ENCODE results near the gene EFHB.
"Not testable (repeated sequence)": the region's sequence is repeated elsewhere in the genome, so short reads cannot be mapped to it uniquely, and the experiment has no call there.

Gene EFHB

DNA sequence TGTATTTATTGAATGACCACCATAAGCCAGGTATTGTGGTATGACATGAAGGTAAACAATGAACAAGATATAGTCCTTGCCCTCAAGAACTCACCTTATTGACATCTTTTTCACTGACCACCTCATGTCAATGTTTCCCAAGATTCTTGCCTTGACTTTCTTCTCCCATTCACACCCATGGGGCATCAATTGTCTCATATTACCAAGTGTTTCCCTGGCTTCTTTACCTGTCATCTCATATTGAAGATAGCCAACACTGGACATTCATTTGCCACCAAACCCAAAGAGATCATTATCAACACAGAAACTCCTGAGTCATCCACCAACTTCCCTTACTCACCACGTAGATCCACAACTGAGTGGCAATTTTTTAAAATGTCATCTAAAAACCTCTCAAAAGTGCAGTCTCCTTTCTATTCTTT lies 2.2 kb downstream of the EFHB start:
- no peak for DNase-seq (ENCODE audit: low read depth in 2 of 2)

DNA sequence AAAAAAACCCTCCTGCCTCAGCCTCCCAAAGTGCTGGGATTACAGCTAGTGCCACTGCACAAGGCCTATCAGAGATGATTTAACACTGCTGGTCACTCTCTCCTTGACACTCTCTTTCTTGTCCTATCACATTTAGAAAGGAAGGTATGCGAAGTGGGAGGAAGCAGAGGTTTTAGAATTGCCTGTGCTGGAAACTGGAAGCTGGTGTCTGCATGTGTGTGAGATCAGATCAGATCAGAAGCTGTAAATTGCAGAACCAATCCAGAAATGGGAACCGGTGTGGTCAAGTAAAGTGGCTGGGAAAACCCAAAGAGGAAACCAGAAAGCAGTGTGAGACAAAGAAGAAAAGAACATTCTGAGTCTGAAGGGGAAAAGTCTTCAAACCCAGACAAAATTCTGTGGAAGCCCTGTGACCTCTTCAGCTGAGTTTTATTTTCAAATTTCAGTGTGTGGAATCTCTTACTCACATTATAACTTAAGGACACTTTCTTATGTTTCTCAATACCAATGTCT lies 2.8 kb downstream of the EFHB start:
- DNase-seq (ENCODE audit: low read depth in 2 of 2), result peak; percentile 38 to 54

DNA sequence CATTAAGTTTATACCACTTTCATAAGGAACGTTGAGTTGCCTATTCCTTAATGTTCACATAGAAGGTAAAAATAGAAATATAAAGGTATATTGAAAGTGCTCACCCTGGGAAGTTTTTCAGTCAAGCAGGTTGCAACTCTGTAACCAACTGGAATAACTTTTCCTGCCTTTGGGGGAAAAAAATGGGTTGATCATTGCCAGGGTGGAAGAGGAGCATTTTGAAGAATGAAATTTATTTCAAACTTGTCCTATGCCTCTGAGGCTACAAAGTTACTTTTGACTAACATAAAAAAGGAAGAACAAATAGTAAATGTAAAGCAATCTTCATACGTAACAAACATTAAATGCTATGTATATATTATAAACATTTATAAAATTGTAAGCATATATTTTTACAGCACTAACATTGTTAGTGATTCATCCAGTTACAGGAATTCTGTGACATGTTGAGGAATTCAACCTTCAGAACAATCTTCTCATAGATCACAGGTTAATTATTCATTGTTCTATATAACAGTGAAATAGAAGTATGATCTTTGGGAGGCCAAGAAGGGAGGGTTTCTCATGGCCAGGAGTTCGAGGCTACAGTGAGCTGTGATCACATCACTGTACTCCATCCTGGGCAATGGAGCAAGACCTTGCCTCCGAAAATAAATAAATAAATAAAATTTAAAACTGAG lies 13.5 kb downstream of the EFHB start:
- DNase-seq (ENCODE audit: low read depth in 2 of 2), result no peak

DNA sequence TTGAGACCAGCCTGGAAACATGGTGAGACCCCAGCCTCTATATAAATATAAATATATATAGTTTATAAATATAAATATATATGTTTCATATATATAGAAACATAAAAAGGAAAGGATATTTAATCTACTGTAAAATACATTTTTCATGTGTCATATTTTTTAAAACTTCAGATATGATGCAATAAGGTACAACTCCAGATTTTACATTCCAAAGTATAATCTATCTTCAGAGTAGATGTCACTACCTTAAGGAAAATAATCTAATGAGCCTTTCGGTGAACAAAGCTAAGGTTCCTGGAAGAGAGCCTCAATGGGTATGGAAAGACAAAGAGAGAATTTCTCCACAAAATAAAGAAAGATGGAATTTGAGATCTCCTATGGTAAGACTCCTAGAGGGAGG lies 16.9 kb downstream of the EFHB start:
- DNase-seq (ENCODE audit: low read depth in 2 of 2), result no peak

DNA sequence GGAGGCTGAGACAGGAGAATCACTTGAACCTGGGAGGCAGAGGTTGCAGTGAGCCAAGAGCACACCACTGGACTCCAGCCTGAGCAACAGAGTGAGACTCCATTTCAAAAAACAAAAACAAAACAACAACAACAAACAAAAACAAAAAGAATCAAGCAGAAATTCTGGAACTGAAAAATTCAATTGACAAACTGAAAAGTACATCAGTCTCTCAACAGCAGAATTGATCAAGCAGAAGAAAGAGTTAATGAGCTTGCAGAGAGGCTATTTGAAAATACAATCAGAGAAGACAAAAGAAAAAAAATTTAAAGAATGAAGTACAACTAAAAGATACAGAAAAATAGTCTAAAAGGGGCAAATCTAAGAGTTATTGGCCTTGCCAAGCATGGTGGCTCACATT lies 22.6 kb downstream of the EFHB start:
- no peak for DNase-seq (ENCODE audit: low read depth in 2 of 2)

DNA sequence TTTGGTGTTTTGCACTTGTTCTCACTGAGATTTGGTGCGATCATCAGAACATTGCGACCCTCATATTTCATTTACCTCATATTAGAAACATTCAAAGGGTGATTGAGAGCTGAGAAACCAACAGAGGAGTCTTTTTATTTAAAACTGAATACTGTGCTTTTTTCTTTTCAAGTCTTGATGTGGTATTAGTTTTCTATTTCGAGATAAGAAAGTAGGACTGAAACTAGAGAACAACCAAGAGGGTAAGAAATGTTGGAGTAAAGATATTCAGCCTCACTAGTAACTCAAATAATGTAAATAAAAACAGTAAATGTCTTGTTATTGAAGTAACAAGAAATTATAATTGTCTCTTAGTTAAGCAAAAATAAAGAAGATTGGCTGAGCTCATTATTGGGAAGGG lies 26.5 kb downstream of the EFHB start:
- no peak for DNase-seq (ENCODE audit: low read depth in 2 of 2)

DNA sequence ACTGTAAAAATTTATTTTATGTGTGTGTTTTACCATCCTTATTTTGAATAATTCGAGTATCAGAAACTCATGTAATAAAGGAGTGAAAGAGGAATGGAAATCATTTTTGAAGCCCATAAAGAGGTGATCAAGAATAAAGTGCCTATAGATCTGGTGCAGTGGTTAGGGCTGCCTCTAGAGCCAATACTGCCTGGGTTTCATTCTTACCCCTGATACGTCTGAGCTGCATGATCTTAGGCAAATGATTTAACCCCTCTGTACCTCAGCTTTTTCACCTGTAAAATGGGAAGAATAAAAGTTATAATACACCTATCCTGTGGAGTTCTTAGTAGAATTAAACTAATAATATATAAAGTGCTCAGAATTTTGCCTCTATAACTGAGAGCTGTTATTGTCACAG lies 30.4 kb downstream of the EFHB start:
- no peak for DNase-seq (ENCODE audit: low read depth in 2 of 2)

DNA sequence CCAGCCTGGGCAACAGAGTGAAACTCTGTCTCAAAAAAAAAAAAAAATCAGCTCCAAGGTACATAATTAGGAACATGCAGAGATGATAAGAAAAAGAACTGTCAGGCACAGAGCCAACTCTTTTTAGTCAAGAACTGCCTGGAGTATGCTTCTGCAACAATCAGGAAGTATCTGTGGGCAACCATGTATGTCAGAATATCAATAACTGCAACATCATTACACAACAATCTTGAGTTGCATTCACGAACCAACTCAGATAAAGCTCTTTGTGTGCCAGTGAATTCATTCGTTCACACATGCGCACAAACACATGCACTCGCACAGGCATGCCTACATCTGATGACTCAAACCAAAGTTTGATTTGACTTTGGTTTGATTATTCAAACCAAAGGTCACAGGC lies 32.1 kb downstream of the EFHB start:
- DNase-seq (ENCODE audit: low read depth in 2 of 2), result no peak

DNA sequence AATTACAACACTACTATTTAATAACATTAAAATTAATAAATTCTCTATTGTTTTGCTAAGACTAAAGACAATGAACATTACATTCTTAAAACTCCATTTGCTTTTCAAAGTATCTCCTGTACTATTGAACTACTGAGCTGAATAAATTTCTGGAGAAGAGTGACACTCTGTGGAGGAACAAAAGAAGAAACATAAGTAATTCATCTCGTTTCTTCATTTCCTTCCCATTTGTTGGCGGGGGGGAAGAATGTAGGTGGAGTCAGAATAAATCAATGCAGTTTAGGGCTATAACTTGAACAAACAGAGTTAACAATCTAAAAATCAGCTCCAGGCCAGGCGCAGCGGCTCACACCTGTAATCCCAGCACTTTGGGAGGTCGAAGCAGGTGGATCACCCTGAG lies 32.7 kb downstream of the EFHB start:
- no peak for DNase-seq (ENCODE audit: low read depth in 2 of 2)

DNA sequence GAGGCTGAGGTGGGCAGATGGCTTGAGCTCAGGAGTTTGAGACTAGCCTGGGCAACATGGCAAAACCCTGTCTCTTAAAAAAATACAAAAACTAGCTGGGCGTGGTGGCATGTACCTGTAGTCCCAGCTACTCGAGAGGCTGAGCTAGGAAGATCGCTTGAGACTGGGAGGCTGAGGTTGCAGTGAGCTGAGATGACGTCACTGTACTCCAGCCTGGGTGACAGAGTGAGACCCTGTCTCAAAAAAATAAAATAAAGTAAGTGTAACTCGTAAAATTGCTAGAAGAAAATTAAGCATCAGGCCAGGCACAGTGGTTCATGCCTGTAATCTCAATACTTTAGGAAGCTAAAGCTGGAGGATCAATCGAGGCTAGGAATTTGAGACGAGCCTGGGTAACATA lies 34.2 kb downstream of the EFHB start:
- not testable (repeated sequence) for DNase-seq (ENCODE audit: low read depth in 2 of 2)

DNA sequence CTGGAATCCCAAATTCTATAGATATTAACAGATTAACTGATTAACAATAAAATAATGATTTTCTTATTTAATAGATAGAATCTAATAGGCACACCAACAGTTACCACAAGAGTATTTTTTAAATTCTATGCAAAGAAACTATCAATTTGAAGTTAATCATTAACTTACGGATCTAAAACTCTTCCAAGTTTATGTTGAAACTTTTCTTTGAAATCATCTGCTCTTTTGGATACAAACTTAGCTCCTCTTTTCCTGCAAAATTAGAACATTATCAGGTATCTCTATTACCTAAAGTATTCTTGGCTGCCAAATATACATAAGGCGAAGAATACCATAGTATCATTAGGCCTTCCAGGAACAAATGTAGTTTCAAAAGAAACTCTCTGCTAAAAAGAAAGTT lies 34.8 kb downstream of the EFHB start:
- DNase-seq (ENCODE audit: low read depth in 2 of 2), result no peak

DNA sequence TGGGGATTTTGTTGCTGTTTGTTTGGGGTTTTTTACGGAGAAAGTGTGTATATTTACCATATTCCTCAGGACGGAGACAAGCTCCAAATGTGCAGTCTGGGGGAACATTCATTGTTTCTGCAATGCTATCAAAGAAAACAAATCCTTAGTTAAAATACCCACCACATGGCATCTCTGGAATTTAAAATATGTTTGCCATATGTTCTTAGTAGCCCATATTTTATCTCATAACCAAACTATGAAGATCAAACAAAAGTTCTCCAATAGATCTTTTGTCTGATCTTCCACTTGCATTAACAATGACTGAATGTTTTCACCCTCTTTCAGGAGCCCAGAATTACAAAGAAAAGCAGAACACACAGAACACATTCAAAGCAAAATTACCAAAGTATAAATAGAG lies 35.3 kb downstream of the EFHB start:
- no peak for DNase-seq (ENCODE audit: low read depth in 2 of 2)

DNA sequence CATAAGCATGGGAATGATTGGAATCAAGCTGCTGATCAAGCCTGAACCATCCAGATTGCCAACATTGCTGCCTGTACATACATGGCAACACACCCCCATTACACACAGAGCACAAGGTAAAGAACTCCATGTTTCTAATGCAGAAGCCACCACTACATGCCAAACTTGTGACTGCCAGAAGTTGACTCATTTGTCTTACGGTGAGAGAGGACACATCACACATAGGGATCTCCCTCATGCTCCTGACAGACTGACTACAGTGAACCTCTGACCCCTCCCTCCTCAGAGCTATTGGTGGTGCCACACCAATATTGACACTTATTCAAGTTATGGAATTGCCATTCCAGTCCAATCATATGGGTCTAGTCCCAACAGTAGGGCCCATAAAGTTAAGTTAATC lies 42.3 kb downstream of the EFHB start:
- no peak for DNase-seq (ENCODE audit: low read depth in 2 of 2)

DNA sequence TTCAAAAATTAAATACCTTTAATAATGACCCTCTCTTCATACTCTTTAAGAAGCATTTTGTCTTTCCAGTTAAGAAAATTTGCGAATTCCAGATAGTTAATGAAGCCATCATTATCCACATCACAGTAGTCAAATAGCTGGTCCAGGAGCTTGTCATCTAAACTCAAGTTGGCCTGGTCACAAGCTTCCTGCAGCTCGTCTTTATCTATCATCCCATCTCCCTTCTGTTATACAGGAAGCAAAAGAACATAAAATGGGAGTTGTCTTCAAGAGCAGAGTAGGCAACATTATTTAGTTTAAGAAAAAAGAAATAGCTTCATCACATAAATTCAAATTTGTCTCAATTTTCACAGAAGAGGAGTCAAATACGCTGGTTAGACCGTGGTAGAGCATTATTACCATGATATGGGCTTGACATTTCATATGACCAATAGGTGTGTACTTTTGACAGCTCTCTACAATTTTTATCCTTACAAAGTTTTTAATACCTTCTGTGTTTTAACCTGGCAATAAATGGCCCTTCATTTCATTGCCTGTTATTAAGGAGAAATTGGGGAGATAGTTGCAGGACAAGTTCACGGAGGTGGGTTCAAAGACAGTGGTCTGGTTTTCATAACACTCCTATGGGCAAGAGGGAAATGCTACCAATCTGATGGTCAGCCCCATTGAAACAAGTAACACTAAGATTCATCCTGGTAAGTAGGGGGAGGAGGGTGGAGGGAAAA lies 45.4 kb downstream of the EFHB start:
- DNase-seq (ENCODE audit: low read depth in 2 of 2), result no peak

DNA sequence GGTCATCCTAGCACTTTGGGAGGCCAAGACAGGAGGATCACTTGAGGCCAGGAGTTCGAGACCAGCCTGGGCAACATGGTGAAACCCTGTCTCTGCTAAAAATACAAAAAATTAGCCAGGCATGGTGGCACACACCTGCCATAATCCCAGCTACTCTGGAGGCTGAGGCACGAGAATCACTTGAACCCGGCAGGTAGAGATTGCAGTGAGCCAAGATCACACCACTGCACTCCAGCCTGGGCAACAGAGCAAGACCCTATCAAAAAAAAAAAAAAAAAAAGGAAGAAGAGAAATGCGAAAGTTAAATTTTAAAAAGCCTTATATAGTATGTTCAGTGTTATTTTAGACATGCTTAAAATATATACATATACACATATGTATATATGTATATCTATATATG lies 46.9 kb downstream of the EFHB start:
- DNase-seq (ENCODE audit: low read depth in 2 of 2), result not testable (repeated sequence)

DNA sequence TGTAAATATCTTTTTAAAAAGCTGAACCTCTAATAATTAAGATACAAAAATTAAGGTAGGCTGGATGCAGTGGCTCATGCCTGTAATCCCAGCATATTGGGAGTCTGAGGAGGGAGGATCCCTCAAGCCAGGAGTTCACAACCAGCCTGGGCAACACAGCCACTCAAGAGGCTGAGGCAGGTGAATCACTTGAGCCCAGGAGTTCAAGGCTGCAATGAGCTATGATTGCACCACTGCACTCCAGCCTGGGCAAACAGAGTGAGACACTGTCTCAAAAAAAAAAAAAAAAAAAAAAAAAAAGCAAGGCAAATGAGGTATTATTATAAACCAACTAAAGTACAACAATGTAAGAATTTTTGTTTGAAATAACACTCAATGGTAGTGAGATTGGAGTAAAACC lies 47.6 kb downstream of the EFHB start:
- no peak for DNase-seq (ENCODE audit: low read depth in 2 of 2)

DNA sequence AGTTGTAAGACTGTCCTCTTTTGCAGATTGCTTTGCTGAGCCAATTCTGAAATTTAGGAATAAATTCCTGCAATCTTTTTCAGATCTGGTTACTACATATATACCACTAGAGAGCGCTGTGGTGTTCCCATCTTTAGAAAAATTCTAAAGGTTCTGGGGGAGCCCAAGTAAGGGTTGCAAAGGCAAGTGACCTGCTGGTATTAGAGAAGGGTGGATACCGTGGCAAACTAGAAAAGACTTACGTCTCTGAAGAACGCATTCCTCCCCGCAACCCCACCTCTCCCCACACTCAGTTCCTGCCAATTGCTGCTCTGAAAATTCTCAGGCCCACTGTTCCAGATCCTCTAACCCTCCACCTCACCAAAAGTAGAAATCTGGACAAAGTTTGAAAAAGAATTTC lies 48.5 kb downstream of the EFHB start:
- no peak for DNase-seq (ENCODE audit: low read depth in 2 of 2)

DNA sequence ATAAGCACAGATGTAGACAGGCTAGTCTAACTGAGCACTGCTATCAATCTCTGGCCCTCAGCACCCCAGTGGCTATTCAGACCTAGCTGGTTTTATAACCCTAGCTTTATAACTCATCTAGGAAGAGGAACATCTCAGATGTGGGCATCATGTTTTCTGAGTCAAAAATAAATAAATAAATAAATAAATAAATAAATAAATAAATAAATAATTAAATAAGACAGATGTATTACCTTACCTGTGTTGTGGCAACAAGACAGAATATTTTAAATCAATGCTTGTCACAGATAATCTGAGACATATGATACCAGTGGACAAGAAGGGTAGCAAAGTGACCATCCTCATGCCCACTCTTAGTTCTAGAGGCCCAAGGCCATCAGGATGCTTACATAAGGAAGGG lies 52.2 kb downstream of the EFHB start:
- no peak for DNase-seq (ENCODE audit: low read depth in 2 of 2)

DNA sequence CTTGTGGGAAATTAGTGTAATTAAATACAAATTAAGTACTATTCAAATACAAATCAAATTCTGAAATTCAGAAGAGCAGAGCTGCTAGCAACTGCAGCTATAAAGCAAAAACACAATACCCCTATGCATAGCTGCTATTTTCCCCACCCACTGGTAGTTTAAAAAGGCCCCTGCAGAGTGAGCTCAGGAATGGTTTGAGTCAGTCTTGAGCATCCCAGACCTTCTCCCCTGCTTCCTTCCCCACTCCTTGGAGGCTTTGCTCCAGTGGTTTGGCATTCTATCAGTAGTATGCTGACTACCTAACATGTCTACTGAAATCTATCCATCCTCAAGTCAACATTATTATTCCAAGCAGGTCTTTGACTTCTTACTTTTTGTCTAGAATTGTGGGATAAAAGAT lies 53.0 kb downstream of the EFHB start:
- no peak for DNase-seq (ENCODE audit: low read depth in 2 of 2)

DNA sequence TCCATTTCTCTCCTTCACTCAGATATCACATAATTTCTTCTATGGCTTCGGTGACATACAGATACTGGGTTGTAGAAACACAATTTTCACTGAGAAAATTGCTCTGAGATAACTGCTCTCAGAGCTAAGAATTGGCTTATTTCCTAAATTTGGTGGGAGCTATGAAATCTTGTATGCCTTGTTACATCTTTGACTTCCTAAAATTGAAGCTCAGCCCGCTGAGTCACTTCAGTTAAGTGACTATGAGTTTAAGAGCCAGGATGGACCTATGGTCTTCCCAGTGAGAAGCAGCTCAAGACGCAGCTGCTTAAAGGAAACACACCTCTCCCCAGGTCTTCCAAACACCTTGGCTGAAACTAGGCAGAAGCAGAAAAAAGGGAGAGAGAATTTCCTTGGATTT lies 56.4 kb downstream of the EFHB start:
- DNase-seq (ENCODE audit: low read depth in 2 of 2), result no peak

DNA sequence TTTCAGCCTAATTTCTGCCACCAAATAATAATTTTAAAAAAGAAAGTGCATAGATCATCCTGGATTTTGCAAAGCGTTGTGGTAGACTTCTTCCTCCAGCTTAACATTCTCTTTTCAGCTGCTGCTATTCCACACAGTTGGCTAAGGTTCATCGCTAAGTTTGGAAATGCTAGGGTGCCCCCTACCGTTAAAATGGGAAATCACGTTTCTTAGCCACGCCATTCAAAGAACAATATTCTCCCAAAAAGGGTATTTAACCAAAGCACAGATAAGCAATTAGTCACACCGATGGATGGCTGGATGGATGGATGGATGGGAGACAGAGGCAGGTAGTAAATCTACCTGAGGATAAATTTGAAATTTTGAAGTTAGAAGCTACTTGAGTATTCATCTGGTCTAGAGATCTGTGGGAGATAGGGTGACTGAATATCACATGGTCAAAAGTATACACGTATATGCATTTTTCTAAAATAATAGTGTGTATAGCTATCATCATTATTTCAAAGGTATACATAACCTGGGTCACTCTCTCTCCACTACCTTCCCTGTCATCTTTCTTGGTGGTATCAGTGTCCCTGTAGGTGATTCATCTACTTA lies 67.2 kb downstream of the EFHB start:
- DNase-seq (ENCODE audit: low read depth in 2 of 2), result no peak

DNA sequence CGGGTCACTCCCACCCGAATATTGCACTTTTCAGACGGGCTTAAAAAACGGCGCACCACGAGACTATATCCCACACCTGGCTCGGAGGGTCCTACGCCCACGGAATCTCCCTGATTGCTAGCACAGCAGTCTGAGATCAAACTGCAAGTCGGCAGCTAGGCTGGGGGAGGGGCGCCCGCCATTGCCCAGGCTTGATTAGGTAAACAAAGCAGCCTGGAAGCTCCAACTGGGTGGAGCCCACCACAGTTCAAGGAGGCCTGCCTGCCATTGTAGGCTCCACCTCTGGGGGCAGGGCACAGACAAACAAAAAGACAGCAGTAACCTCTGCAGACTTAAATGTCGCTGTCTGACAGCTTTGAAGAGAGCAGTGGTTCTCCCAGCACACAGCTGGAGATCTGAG lies 78.7 kb downstream of the EFHB start:
- not testable (repeated sequence) for DNase-seq (ENCODE audit: low read depth in 2 of 2)

DNA sequence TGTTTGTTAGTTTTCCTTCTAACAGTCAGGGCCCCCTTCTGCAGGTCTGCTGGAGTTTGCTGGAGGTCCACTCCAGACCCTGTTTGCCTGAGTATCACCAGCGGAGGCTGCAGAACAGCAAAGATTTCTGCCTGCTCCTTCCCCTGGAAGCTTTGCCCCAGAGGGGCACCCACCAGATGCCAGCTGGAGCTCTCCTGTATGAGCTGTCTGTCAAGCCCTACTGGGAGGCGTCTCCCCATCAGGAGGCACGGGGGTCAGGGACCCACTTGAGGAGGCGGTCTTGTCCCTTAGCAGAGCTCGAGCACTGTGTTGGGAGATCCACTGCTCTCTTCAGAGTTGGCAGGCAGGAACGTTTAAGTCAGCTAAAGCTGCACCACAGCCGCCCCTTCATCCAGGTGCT lies 87.4 kb downstream of the EFHB start:
- not testable (repeated sequence) for DNase-seq (ENCODE audit: low read depth in 2 of 2)

Data from stimulated activated CD8-positive, alpha-beta memory T cell treated with anti-CD3 and anti-CD28 coated beads, Interleukin-15, amount 100 ng/mL, for 48 hours (primary cell).